H1 (cell line): ENCODE measurements around the gene RGS3. TPM values are rescaled to one million over a fixed set of nuclear protein-coding genes. Genes with fewer than 3 reads are reported as not detected.

ENCODE experiments used
- CTCF ChIA-PET: fragments of 300-600 bp; sonication (Branson Sonifier 250); formaldehyde crosslinking; loops from one replicate; lab custom pipeline; 2021; ENCODE audit not compliant: partially characterized antibody; lab: Charles Lee
- POLR2A ChIA-PET: fragments of 300-600 bp; sonication (Branson Sonifier 250); formaldehyde crosslinking; loops from one replicate; lab custom pipeline; 2021; ENCODE audit warnings: inconsistent platforms; ENCODE audit not compliant: partially characterized antibody; lab: Charles Lee
- DNase-seq, 2 experiments: peaks; one replicate each; pipeline versions ENCODE4 v3.0.0 to v3.0.0-alpha.2; 2010 to 2022; ENCODE audit warnings: low spot score in 2 of 2, low read depth in 1 of 2, mixed read lengths in 1 of 2
- FAIRE-seq: peaks from 2 replicates; lab custom pipeline; 2011; peaks lifted over from hg19 to GRCh38; lab: Jason Lieb, UNC
- H2AFZ ChIP-seq: 2 replicates; pipeline ENCODE4 v1.8.1; 2012; ENCODE audit warnings: low read length, inconsistent platforms
- H2AK5ac ChIP-seq: 2 replicates; pipeline ENCODE4 v1.6.1; 2013; ENCODE audit warnings: low read depth, low read length
- H2BK120ac ChIP-seq: replicated peaks from 2 replicates; pipeline ENCODE3; 2013; ENCODE audit warnings: low read depth, low read length, inconsistent platforms
- H2BK12ac ChIP-seq: 2 replicates; pipeline ENCODE4 v1.6.1; 2013; ENCODE audit warnings: low read depth, low read length
- H2BK15ac ChIP-seq: 2 replicates; pipeline ENCODE4 v1.6.1; 2013; ENCODE audit warnings: low read length
- H2BK20ac ChIP-seq: 2 replicates; pipeline ENCODE4 v1.6.1; 2013; ENCODE audit warnings: low read length
- H2BK5ac ChIP-seq: 2 replicates; pipeline ENCODE4 v1.6.1; 2013; ENCODE audit warnings: low read depth, low read length
- H3K14ac ChIP-seq: 2 replicates; pipeline ENCODE4 v1.6.1; 2013; ENCODE audit warnings: inconsistent platforms; ENCODE audit not compliant: insufficient read length
- H3K18ac ChIP-seq: 2 replicates; pipeline ENCODE4 v1.6.1; 2013; ENCODE audit warnings: low read length; ENCODE audit errors: extremely low read depth
- H3K23ac ChIP-seq: 2 replicates; pipeline ENCODE4 v1.6.1; 2013; ENCODE audit warnings: inconsistent platforms; ENCODE audit not compliant: insufficient read length
- H3K23me2 ChIP-seq: 2 replicates; pipeline ENCODE4 v1.6.1; 2013; ENCODE audit warnings: low read depth, low read length
- H3K27ac ChIP-seq: 2 replicates; pipeline ENCODE4 v1.6.1; 2011; ENCODE audit warnings: low read depth, low read length, inconsistent platforms
- H3K27me3 ChIP-seq, 4 experiments: replicated peaks in 1 of 4; 1 replicate in 1 of 4; 2 replicates in 3 of 4; pipeline versions ENCODE4 v1.6.1 to v1.8.1; 2011 to 2013; ENCODE audit warnings: low read length in 3 of 4, mild to moderate bottlenecking in 3 of 4, inconsistent platforms in 2 of 4, mixed read lengths in 2 of 4, moderate library complexity in 1 of 4; ENCODE audit not compliant: control insufficient read depth in 3 of 4, insufficient read depth in 3 of 4; ENCODE audit errors: extremely low read depth in 1 of 4
- H3K36me3 ChIP-seq, 4 experiments: 2 replicates each; pipeline versions ENCODE4 v1.6.1 to v1.8.1; 2011 to 2013; ENCODE audit warnings: mild to moderate bottlenecking in 4 of 4, low read length in 3 of 4, moderate library complexity in 2 of 4, control low read depth in 1 of 4, inconsistent platforms in 1 of 4; ENCODE audit not compliant: insufficient read depth in 4 of 4, control insufficient read depth in 2 of 4
- H3K4ac ChIP-seq: replicated peaks from 2 replicates; pipeline ENCODE3; 2013; ENCODE audit warnings: low read length, low read depth, mixed read lengths, inconsistent platforms; ENCODE audit not compliant: insufficient read length
- H3K4me1 ChIP-seq, 4 experiments: replicated peaks in 1 of 4; 1 replicate in 1 of 4; 2 replicates in 3 of 4; pipeline versions ENCODE4 v1.6.1 to v1.8.1; 2011 to 2013; ENCODE audit warnings: low read length in 3 of 4, inconsistent platforms in 2 of 4, mixed read lengths in 1 of 4; ENCODE audit not compliant: insufficient read depth in 4 of 4, control insufficient read depth in 3 of 4
- H3K4me2 ChIP-seq, 2 experiments: 2 replicates each; pipeline versions ENCODE4 v1.6.1 to v1.8.1; 2011 to 2013; ENCODE audit warnings: low read depth in 2 of 2, low read length in 2 of 2, control low read depth in 1 of 2, inconsistent platforms in 1 of 2, mild to moderate bottlenecking in 1 of 2; ENCODE audit not compliant: insufficient read depth in 1 of 2
- H3K4me3 ChIP-seq, 4 experiments: fragments of 200-600, 300-600 bp in 1 of 4; sonication (generic), shearing (Covaris generic), sonication (Bioruptor Twin) in 1 of 4; 2 replicates each; pipeline versions ENCODE4 v1.5.1 to v1.8.1; 2011 to 2016; ENCODE audit warnings: low read length in 4 of 4, low read depth in 3 of 4, control low read depth in 2 of 4, inconsistent platforms in 2 of 4, mild to moderate bottlenecking in 2 of 4, mixed read lengths in 1 of 4, moderate library complexity in 1 of 4; ENCODE audit not compliant: insufficient read depth in 2 of 4; ENCODE audit errors: extremely low read depth in 1 of 4
- H3K56ac ChIP-seq: replicated peaks from 2 replicates; pipeline ENCODE3; 2013; ENCODE audit warnings: low read depth, mild to moderate bottlenecking, mixed read lengths, low read length, inconsistent platforms; ENCODE audit not compliant: insufficient read length
- H3K79me1 ChIP-seq: 2 replicates; pipeline ENCODE4 v1.6.1; 2013; ENCODE audit warnings: low read depth, low read length, control low read depth
- H3K79me2 ChIP-seq, 2 experiments: 2 replicates each; pipeline versions ENCODE4 v1.6.1 to v1.8.1; 2012 to 2013; ENCODE audit warnings: low read length in 2 of 2, mild to moderate bottlenecking in 2 of 2, inconsistent platforms in 1 of 2; ENCODE audit not compliant: insufficient read depth in 2 of 2, control insufficient read depth in 1 of 2
- H3K9ac ChIP-seq, 4 experiments: replicated peaks in 1 of 4; 1 replicate in 1 of 4; 2 replicates in 3 of 4; pipeline versions ENCODE4 v1.6.1 to v1.8.1; 2011 to 2013; ENCODE audit warnings: low read depth in 3 of 4, low read length in 3 of 4, control low read depth in 2 of 4, mild to moderate bottlenecking in 2 of 4, moderate library complexity in 2 of 4, inconsistent platforms in 1 of 4; ENCODE audit errors: extremely low read depth in 1 of 4
- H3K9me3 ChIP-seq, 2 experiments: 2 replicates each; pipeline versions ENCODE4 v1.6.1 to v1.8.1; 2012 to 2013; ENCODE audit warnings: mild to moderate bottlenecking in 2 of 2, moderate library complexity in 2 of 2, control low read depth in 1 of 2, inconsistent platforms in 1 of 2, low read depth in 1 of 2, low read length in 1 of 2, mixed read lengths in 1 of 2; ENCODE audit not compliant: insufficient read depth in 2 of 2
- H4K20me1 ChIP-seq, 2 experiments: replicated peaks in 1 of 2; 2 replicates each; pipeline versions ENCODE3 to v1.8.1; 2011 to 2013; ENCODE audit warnings: inconsistent platforms in 2 of 2, low read length in 2 of 2, mild to moderate bottlenecking in 1 of 2; ENCODE audit not compliant: insufficient read depth in 2 of 2, control insufficient read depth in 1 of 2
- H4K5ac ChIP-seq: 2 replicates; pipeline ENCODE4 v1.6.1; 2013; ENCODE audit warnings: low read length, low read depth, mixed read lengths, inconsistent platforms; ENCODE audit not compliant: insufficient read length
- H4K8ac ChIP-seq: 2 replicates; pipeline ENCODE4 v1.8.0; 2013; ENCODE audit warnings: mild to moderate bottlenecking, moderate library complexity, low read length, inconsistent platforms; ENCODE audit not compliant: insufficient read depth; ENCODE audit errors: extremely low read depth
- H4K91ac ChIP-seq: replicated peaks from 2 replicates; pipeline ENCODE3; 2013; ENCODE audit warnings: low read length, mixed read lengths, inconsistent platforms; ENCODE audit not compliant: insufficient read length
- CHD1 ChIP-seq: IDR thresholded peaks from 2 replicates; pipeline ENCODE4 v1.6.1; 2012; ENCODE audit warnings: low read depth, low read length, improper control_type of control experiment
- CTBP2 ChIP-seq: IDR thresholded peaks from 2 replicates; pipeline ENCODE4 v1.7.0; 2011; ENCODE audit warnings: borderline replicate concordance, mild to moderate bottlenecking, moderate library complexity, mixed read lengths, low read length; ENCODE audit not compliant: insufficient read depth, insufficient read length
- GTF2F1 ChIP-seq: IDR thresholded peaks from 2 replicates; pipeline ENCODE4 v1.6.1; 2012; ENCODE audit warnings: low read depth, low read length, improper control_type of control experiment, borderline replicate concordance
- KDM5A ChIP-seq: fragments of 200-600 bp; IDR thresholded peaks from 2 replicates; pipeline ENCODE4 v1.7.1; 2012; ENCODE audit warnings: mild to moderate bottlenecking, low read length, inconsistent platforms, mixed read lengths
- MAX ChIP-seq: IDR thresholded peaks from 2 replicates; pipeline ENCODE4 v1.6.1; 2012; ENCODE audit warnings: inconsistent platforms
- POLR2AphosphoS5 ChIP-seq: IDR thresholded peaks from 2 replicates; pipeline ENCODE4 v1.6.1; 2011; ENCODE audit warnings: low read depth, low read length
- RXRA ChIP-seq: IDR thresholded peaks from 2 replicates; pipeline ENCODE4 v1.6.1; 2011; ENCODE audit warnings: low read depth, mild to moderate bottlenecking, low read length, moderate library complexity; ENCODE audit not compliant: insufficient read depth
- SP2 ChIP-seq: IDR thresholded peaks from 2 replicates; pipeline ENCODE4 v1.6.1; 2012; ENCODE audit warnings: mild to moderate bottlenecking, low read length, inconsistent platforms
- WGBS, 2 experiments: shearing (Covaris generic) in 1 of 2; methylation state at CpG; one replicate each; pipeline versions ENCODE4 v1.1.6 to v1.1.7; 2013 to 2015; ENCODE audit warnings: low lambda C conversion rate in 2 of 2, mixed read lengths in 2 of 2, inconsistent platforms in 1 of 2, low coverage in 1 of 2, missing lambda C conversion rate in 1 of 2; ENCODE audit not compliant: insufficient replicate concordance in 2 of 2, insufficient coverage in 1 of 2, insufficient read length in 1 of 2; ENCODE audit errors: extremely low coverage in 1 of 2, missing lambda C conversion rate in 1 of 2; 5-methylcytosine and 5-hydroxymethylcytosine counted together
- polyA plus RNA-seq, 7 experiments: library from polyadenylated mRNA; depleted of rRNA in 3 of 7; stranded (reverse) in 5 of 7; unstranded in 2 of 7; fragments of >200 nt in 5 of 7; fragments of 200-250 nt in 2 of 7; gene quantifications; 1 replicate in 5 of 7; 2 replicates in 1 of 7; 4 replicates in 1 of 7; pipeline versions ENCODE4 v1.2.1 to v1.2.3, GENCODE V29; 2011 to 2013; ENCODE audit warnings: missing spikeins in 2 of 7, mixed read lengths in 2 of 7
- total RNA-seq: library from RNA; stranded (reverse); fragmentation: NEBNext Ultra II Directional; extraction: Animal tissue kit (Norgen Biotek cat#: 25700); gene quantifications from 2 replicates; pipeline ENCODE4 v1.2.1, GENCODE V29; 2021

The RGS3 gene
- total and polyA plus RNA-seq, 2 of the 8 experiments (the other 6 are each of a cell fraction or from before 2014, with no cell fraction given): 12.6 to 18.2 TPM

GRCh38 chr9:113580954-113581311, 117.4 kb downstream of the RGS3 start:
- Histone ChIP-seq H3K4me3 (no peak overlapping the region), H3K4me1 (no peaks in the 10 kb centered on the region; a peak in 1 of 7 replicates), H3K18ac (no peak overlapping the region), H2BK15ac (no peak overlapping the region), H3K36me3 (peaks cover 0 to 4% (median 0%) of the 10 kb centered on the region in 4 experiments; a peak in 2 of 8 replicates), H3K56ac (no peak overlapping the region), H2AFZ (no peak overlapping the region), H3K23ac (no peak overlapping the region), H4K8ac (no peak overlapping the region), H3K9ac (no peak overlapping the region), H2BK120ac (no peak overlapping the region), H3K4ac (no peak overlapping the region), H3K4me2 (no peak overlapping the region), H2BK12ac (no peak overlapping the region), H3K23me2 (no peaks in the 10 kb centered on the region; the same call in 1 of the 2 replicates), H2BK20ac (no peak overlapping the region), H4K91ac (no peak overlapping the region), H2AK5ac (no peak overlapping the region), H3K79me2 (no peaks in the 10 kb centered on the region), H3K27ac (no peak overlapping the region), H3K9me3 (no peaks in the 10 kb centered on the region), H3K27me3 (no peaks in the 10 kb centered on the region), H3K14ac (no peak overlapping the region), H4K5ac (no peak overlapping the region), H3K79me1 (no peaks in the 10 kb centered on the region), H2BK5ac (no peak overlapping the region), H4K20me1 (no peaks in the 10 kb centered on the region)
- ChIA-PET CTCF (interaction anchor here (1.1 to 28.3 kb wide), 6 partner anchors 13 to 135 kb away, joined by 3 to 1065 read pairs (median 11); no protein-coding TSS in a partner anchor), POLR2A (interaction anchor here (1.5 kb wide), 1 partner anchor 8 kb away, joined by 3 read pairs; no protein-coding TSS in a partner anchor)
- DNase-seq (no peak), FAIRE-seq (no peak)
- 92% methylated on average over 3 of the region's 4 CpGs; no CpG with 5 or more reads in 1 of the 2 experiments for WGBS, 2 experiments
- TF ChIP-seq RXRA: no peak
- TF ChIP-seq SP2: no peak
- TF ChIP-seq POLR2AphosphoS5: no peak
- TF ChIP-seq GTF2F1: no peak
- no peak for TF ChIP-seq MAX
- TF ChIP-seq CTBP2: no peak
- TF ChIP-seq CHD1: no peak
- no peak for TF ChIP-seq KDM5A
